Hepatocyte (in vitro differentiated cells): Measurements from ENCODE around the gene HES4. TPM values are rescaled to one million over a fixed set of nuclear protein-coding genes. Genes with fewer than 3 reads are reported as not detected.

Experiments
- DNase-seq: peaks from one replicate; pipeline ENCODE4 v3.0.0-alpha.2; 2016; ENCODE audit warnings: low spot score
- H2AFZ ChIP-seq: fragments of 200-600 bp; sonication (generic); 2 replicates; pipeline ENCODE4 v1.6.0; 2016; ENCODE audit warnings: antibody characterized with exemption, mild to moderate bottlenecking
- H3K27ac ChIP-seq: fragments of 200-600 bp; sonication (generic); 2 replicates; pipeline ENCODE4 v1.5.1; 2016; ENCODE audit warnings: mild to moderate bottlenecking
- H3K27me3 ChIP-seq: fragments of 200-600 bp; sonication (generic); 2 replicates; pipeline ENCODE4 v1.6.1; 2016
- H3K36me3 ChIP-seq: fragments of 200-600 bp; sonication (generic); replicated peaks from 2 replicates; pipeline ENCODE4 v1.5.1; 2016; ENCODE audit warnings: low read depth; ENCODE audit not compliant: insufficient read depth
- H3K4me1 ChIP-seq: fragments of 200-600 bp; sonication (generic); 2 replicates; pipeline ENCODE4 v1.5.1; 2016; ENCODE audit warnings: mild to moderate bottlenecking, moderate library complexity; ENCODE audit not compliant: insufficient read depth
- H3K4me2 ChIP-seq: fragments of 200-600 bp; sonication (generic); 2 replicates; pipeline ENCODE4 v1.6.0; 2016
- H3K4me3 ChIP-seq: fragments of 200-600 bp; sonication (generic); 2 replicates; pipeline ENCODE4 v1.5.1; 2016; ENCODE audit warnings: mild to moderate bottlenecking
- H3K79me2 ChIP-seq: fragments of 200-600 bp; sonication (generic); 2 replicates; pipeline ENCODE4 v1.6.0; 2017; ENCODE audit warnings: mild to moderate bottlenecking
- H3K9me2 ChIP-seq: fragments of 200-600 bp; sonication (generic); replicated peaks from 2 replicates; pipeline ENCODE4 v1.6.0; 2017; ENCODE audit warnings: mild to moderate bottlenecking; ENCODE audit not compliant: insufficient read depth
- H3K9me3 ChIP-seq: fragments of 200-600 bp; sonication (generic); 2 replicates; pipeline ENCODE4 v1.5.1; 2016; ENCODE audit warnings: low read depth, mild to moderate bottlenecking
- H4K20me1 ChIP-seq: fragments of 200-600 bp; sonication (generic); 2 replicates; pipeline ENCODE4 v1.6.0; 2016; ENCODE audit warnings: mild to moderate bottlenecking; ENCODE audit not compliant: insufficient read depth, poor library complexity, severe bottlenecking
- EZH2 ChIP-seq: fragments of 200-600 bp; sonication (generic); IDR thresholded peaks from 2 replicates; pipeline ENCODE4 v1.6.1; 2016; ENCODE audit warnings: antibody characterized with exemption, mild to moderate bottlenecking, borderline replicate concordance
- EZH2phosphoT487 ChIP-seq: fragments of 200-600 bp; sonication (generic); IDR thresholded peaks from one replicate; pipeline ENCODE4 v1.6.1; 2018; ENCODE audit warnings: antibody characterized with exemption, mild to moderate bottlenecking, low read depth, moderate library complexity; ENCODE audit not compliant: unreplicated experiment, severe bottlenecking
- WGBS: methylation state at CpG from one replicate; pipeline ENCODE4 v1.1.6; 2016; ENCODE audit warnings: low lambda C conversion rate; ENCODE audit errors: missing lambda C conversion rate; 5-methylcytosine and 5-hydroxymethylcytosine counted together
- polyA plus RNA-seq: library from polyadenylated mRNA; unstranded; fragments of >200 nt; fragmentation: Nextera tagmentation; extraction: Ambion mirVana; gene quantifications from 2 replicates; pipeline ENCODE4 v1.2.1, GENCODE V29; 2016
- total RNA-seq: library from RNA; depleted of rRNA; stranded (reverse); fragments of >200 nt; gene quantifications from 2 replicates; pipeline ENCODE4 v1.2.3, GENCODE V29; 2014
- TF ChIP-seq, protein P1 (sequence below): fragments of 200-600 bp; sonication (generic); IDR thresholded peaks from 2 replicates; pipeline ENCODE4 v1.5.1; 2016; ENCODE audit warnings: antibody characterized with exemption, mild to moderate bottlenecking; ENCODE audit not compliant: poor library complexity

Gene HES4
- total and polyA plus RNA-seq, 2 experiments from 2014 or later, result 28.7 to 74.5 TPM

DNA sequence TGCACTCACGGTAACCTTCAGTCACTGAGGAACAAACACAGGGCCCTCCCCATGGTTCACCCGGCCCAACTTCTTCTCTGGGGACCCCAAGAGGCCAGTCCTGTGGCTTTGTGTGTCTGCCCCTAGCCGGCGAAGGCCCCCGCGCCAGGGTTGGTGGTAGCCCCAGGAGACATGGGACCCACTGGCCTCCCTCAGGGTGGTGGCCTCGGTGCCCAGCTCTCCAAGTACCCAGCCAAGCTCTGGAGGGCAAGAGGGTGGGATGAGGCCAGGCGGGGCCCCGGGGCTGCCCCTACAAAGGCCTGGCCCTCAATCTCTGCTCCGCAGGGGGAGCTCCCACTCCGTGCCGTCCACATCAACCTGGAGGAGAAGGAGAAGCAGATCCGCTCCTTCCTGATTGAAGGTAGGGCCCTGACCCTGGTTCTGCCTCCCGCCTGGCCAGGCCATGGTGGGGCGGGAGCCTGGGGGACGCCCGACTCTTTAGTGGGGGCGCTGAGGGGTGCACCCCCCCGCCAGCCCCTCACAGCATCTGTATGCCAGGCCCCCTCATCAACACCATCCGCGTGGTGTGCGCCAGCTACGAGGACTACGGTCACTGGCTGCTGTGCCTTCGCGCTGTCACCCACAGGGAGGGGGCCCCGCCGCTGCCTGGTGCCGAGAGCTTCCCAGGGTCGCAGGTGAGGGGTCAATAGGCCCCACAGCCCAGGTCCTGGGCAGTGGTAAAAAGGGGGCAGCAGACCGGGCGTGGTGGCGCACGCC lies 28.0 kb downstream of the HES4 start:
- Histone ChIP-seq H3K4me1 (peaks cover 8% of the 10 kb centered on the region), H3K4me2 (no peak overlapping the region), H3K79me2 (no peaks in the 10 kb centered on the region), H2AFZ (no peak overlapping the region), H3K27ac (no peak overlapping the region), H3K27me3 (peaks cover 4% of the 10 kb centered on the region), H3K36me3 (no peaks in the 10 kb centered on the region), H3K9me3 (no peaks in the 10 kb centered on the region), H3K4me3 (no peak overlapping the region), H3K9me2 (no peaks in the 10 kb centered on the region), H4K20me1 (no peaks in the 10 kb centered on the region)
- TF ChIP-seq, protein P1, sequence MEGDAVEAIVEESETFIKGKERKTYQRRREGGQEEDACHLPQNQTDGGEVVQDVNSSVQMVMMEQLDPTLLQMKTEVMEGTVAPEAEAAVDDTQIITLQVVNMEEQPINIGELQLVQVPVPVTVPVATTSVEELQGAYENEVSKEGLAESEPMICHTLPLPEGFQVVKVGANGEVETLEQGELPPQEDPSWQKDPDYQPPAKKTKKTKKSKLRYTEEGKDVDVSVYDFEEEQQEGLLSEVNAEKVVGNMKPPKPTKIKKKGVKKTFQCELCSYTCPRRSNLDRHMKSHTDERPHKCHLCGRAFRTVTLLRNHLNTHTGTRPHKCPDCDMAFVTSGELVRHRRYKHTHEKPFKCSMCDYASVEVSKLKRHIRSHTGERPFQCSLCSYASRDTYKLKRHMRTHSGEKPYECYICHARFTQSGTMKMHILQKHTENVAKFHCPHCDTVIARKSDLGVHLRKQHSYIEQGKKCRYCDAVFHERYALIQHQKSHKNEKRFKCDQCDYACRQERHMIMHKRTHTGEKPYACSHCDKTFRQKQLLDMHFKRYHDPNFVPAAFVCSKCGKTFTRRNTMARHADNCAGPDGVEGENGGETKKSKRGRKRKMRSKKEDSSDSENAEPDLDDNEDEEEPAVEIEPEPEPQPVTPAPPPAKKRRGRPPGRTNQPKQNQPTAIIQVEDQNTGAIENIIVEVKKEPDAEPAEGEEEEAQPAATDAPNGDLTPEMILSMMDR, result no peak
- TF ChIP-seq EZH2phosphoT487, result no peak
- TF ChIP-seq EZH2, result no peak
- DNase-seq, result no peak
- 92% methylated on average over 29 of the region's 34 CpGs for WGBS

DNA sequence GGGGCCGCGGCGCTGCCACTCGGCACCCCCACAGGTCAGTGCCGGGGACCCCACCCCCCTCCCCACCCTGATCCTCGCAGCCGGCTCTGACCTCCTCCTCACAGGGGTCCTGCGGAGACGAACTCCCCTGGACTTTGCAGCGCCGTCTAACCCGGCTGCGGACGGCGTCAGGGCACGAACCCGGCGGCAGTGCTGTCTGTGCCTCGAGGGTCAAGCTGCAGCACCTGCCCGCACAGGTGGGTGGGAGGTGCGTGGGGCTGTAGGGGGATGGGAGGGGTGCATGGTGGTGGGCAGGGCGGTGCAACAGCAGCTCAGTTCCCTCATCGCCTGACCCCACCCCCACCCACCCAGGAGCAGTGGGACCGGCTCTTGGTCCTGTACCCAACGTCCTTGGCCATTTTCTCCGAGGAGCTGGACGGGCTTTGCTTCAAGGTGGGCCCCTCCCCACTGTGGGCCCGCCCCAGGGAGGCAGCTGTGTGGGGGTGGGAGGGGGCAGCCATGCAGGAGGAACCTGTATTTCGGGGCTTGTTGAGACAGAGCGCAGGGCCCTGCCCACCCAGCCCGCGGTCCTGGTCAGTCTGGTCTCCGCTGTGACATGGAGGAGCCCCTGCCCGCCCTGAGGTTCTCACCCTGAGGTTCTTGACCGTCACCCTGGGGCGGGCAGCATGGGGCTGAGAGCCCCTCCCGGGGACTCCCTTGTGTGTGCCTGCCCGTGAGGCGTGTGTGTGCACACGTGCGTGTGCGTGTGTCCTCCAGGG lies 28.7 kb downstream of the HES4 start:
- TF ChIP-seq EZH2phosphoT487, result no peak
- no peak for TF ChIP-seq EZH2
- 80% methylated on average over 17 of the region's 42 CpGs for WGBS
- no peaks in the 10 kb centered on the region for H4K20me1 ChIP-seq
- no peaks in the 10 kb centered on the region for H3K9me2 ChIP-seq
- no peaks in the 10 kb centered on the region for H3K9me3 ChIP-seq
- no peak overlapping the region for H2AFZ ChIP-seq
- no peaks in the 10 kb centered on the region for H3K36me3 ChIP-seq
- no peak overlapping the region for H3K4me3 ChIP-seq
- H3K4me1 ChIP-seq, result peaks cover 13% of the 10 kb centered on the region
- H3K4me2 ChIP-seq, result no peak overlapping the region
- no peak overlapping the region for H3K27ac ChIP-seq
- peaks cover 4% of the 10 kb centered on the region for H3K27me3 ChIP-seq
- no peaks in the 10 kb centered on the region for H3K79me2 ChIP-seq
- DNase-seq, result no peak

DNA sequence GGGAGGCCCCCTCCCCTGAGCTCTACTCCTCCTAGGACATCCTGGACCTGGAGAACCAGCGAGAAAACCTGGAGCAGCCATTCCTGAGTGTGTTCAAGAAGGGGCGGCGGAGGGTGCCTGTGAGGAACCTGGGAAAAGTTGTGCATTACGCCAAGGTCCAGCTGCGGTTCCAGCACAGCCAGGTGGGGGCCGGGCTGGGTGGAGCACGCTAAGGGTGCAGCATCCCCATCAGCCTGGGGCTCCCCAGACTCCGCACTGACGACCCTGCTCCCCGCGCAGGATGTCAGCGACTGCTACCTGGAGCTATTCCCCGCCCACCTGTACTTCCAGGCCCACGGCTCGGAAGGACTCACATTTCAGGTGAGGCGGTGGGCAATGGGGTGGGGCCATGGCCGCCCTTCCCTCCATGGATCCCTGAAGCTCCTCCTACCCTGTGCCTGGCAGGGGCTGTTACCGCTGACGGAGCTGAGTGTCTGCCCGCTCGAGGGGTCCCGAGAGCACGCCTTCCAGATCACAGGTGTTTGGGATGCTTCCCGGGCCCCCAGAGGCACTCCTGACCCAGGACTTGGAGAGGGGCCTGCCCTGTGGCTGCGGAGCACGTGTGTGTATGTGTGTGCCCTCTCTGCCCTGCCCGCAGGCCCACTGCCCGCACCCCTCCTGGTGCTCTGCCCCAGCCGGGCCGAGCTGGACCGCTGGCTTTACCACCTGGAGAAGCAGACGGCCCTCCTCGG lies 29.5 kb downstream of the HES4 start:
- H3K9me2 ChIP-seq, result no peaks in the 10 kb centered on the region
- H3K27ac ChIP-seq, result no peak overlapping the region
- no peak overlapping the region for H3K4me3 ChIP-seq
- no peak overlapping the region for H3K4me2 ChIP-seq
- peaks cover 4% of the 10 kb centered on the region for H3K27me3 ChIP-seq
- H3K36me3 ChIP-seq, result no peaks in the 10 kb centered on the region
- no peaks in the 10 kb centered on the region for H3K9me3 ChIP-seq
- H3K4me1 ChIP-seq, result peaks cover 13% of the 10 kb centered on the region
- no peaks in the 10 kb centered on the region for H4K20me1 ChIP-seq
- 38% methylated on average over 23 of the region's 33 CpGs for WGBS
- DNase-seq, result no peak
- TF ChIP-seq, protein P1, result no peak
- TF ChIP-seq EZH2 (no peak), EZH2phosphoT487 (no peak)
- no peaks in the 10 kb centered on the region for H3K79me2 ChIP-seq
- H2AFZ ChIP-seq, result no peak overlapping the region
